AG04450 (cell line): ENCODE results near the gene TTLL7. TPM values are rescaled to one million over a fixed set of nuclear protein-coding genes. Genes with fewer than 3 reads are reported as not detected.

Experiments
- CTCF ChIA-PET: fragments of 300-600, 350-600 bp; formaldehyde crosslinking; extraction: SDS; loops from one replicate; lab custom pipeline; 2022; ENCODE audit warnings: antibody characterized with exemption, inconsistent platforms; lab: Charles Lee
- POLR2A ChIA-PET: fragments of 350-600 bp; formaldehyde crosslinking; extraction: SDS; loops from one replicate; lab custom pipeline; 2021; ENCODE audit warnings: antibody characterized with exemption, inconsistent platforms; lab: Yijun Ruan, JAX
- DNase-seq: peaks from one replicate; pipeline ENCODE4 v3.0.0-alpha.2; 2011; ENCODE audit warnings: low read depth, low spot score
- H3K27ac ChIP-seq: one replicate; pipeline ENCODE4 v1.5.1; 2012; ENCODE audit warnings: low read depth, low read length, control low read depth
- H3K27me3 ChIP-seq: one replicate; pipeline ENCODE4 v1.6.0; 2012; ENCODE audit warnings: low read length; ENCODE audit not compliant: control insufficient read depth, insufficient read depth
- H3K4me3 ChIP-seq: 2 replicates; pipeline ENCODE4 v1.5.1; 2011; ENCODE audit warnings: mild to moderate bottlenecking, low read depth, low read length, control low read depth
- H3K9me3 ChIP-seq: 2 replicates; pipeline ENCODE4 v1.5.1; 2012; ENCODE audit warnings: low read length; ENCODE audit not compliant: control insufficient read depth, insufficient read depth
- polyA plus RNA-seq: library from polyadenylated mRNA; depleted of rRNA; stranded (reverse); fragments of >200 nt; gene quantifications from 2 replicates; pipeline ENCODE4 v1.2.3, GENCODE V29; 2011
- TF ChIP-seq, protein P1 (sequence below): IDR thresholded peaks from 2 replicates; pipeline ENCODE4 v1.5.1; 2011; ENCODE audit warnings: low read depth, low read length, control low read depth, inconsistent platforms

TTLL7 gene
- polyA plus RNA-seq, 1 experiment = 17.9 TPM

DNA sequence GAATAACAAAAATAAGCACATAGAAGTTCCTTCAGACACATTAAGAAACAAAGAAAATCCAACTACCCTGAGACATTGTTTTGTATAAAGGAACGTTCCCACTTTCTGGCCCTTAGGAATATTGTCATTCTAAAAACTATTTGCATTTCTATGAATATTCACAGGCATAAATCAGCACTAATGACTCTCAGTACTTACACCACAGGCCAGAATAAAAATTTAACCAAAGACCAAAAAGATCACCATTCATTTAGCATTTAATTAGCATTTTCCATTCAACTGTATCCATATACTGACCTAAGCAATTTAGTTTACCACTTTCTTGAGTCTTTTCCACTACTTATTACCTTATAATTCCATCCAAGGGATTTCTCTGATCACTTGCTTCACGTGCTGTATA is 75.4 kb downstream of the TTLL7 start:
- Histone ChIP-seq H3K27me3 (no peaks in the 10 kb centered on the region), H3K4me3 (no peak overlapping the region), H3K27ac (no peak overlapping the region), H3K9me3 (no peaks in the 10 kb centered on the region)
- POLR2A ChIA-PET = no interaction called here
- CTCF ChIA-PET = interaction anchor here (0.7 to 0.8 kb wide), 2 partner anchors 9 to 200 kb away, joined by 3 to 4 read pairs; no protein-coding TSS in a partner anchor
- DNase-seq = no peak
- TF ChIP-seq, protein P1, sequence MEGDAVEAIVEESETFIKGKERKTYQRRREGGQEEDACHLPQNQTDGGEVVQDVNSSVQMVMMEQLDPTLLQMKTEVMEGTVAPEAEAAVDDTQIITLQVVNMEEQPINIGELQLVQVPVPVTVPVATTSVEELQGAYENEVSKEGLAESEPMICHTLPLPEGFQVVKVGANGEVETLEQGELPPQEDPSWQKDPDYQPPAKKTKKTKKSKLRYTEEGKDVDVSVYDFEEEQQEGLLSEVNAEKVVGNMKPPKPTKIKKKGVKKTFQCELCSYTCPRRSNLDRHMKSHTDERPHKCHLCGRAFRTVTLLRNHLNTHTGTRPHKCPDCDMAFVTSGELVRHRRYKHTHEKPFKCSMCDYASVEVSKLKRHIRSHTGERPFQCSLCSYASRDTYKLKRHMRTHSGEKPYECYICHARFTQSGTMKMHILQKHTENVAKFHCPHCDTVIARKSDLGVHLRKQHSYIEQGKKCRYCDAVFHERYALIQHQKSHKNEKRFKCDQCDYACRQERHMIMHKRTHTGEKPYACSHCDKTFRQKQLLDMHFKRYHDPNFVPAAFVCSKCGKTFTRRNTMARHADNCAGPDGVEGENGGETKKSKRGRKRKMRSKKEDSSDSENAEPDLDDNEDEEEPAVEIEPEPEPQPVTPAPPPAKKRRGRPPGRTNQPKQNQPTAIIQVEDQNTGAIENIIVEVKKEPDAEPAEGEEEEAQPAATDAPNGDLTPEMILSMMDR = no peak

DNA sequence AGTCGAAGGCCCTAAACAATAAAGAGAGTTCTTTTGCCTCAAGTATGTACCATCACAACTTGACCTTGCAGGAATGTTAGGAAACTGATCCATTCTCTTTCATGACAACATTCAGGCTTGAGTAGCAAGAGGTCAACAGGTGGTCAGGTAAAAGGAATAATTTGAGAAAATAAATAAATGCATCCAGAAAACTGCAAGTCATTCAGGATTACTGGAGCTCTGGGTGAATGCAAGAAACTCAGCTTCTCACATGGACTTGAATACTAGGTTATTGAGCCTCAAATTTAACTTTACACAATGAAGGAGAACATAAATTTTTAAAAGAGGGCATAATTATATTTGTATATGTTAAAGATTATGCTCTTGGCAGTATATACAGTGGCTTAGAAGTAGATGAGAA is 76.5 kb downstream of the TTLL7 start:
- H3K27me3 ChIP-seq = no peaks in the 10 kb centered on the region
- CTCF ChIA-PET = interaction anchor here (1.3 to 1.4 kb wide), 2 partner anchors 10 to 17 kb away, joined by 3 to 5 read pairs; no protein-coding TSS in a partner anchor
- H3K4me3 ChIP-seq = no peak overlapping the region
- no peak overlapping the region for H3K27ac ChIP-seq
- DNase-seq = no peak
- POLR2A ChIA-PET = no interaction called here
- TF ChIP-seq, protein P1 = no peak
- H3K9me3 ChIP-seq = no peaks in the 10 kb centered on the region

DNA sequence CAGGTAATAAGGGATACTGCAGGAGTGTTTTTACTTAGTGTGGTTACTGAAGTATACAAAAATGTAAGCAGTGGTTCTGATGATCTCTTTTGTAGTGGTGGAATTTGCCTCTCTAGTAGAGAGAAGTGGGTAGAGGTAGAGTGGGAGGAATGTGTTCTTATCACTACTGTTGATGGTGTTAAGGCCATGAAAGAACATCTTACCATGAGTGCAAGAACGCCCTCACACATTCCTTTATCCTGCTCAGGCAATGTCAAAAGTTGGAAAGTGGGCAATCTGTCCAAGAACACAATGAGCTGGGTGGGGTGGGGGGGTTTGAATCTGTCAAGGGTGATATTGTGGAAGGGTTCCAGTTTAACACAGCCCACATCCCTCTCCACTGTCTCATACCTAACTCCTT is 78.6 kb downstream of the TTLL7 start:
- TF ChIP-seq, protein P1 = no peak
- CTCF ChIA-PET = interaction anchor here (1.2 kb wide), 1 partner anchor 513 kb away, joined by 3 read pairs; no protein-coding TSS in a partner anchor
- H3K4me3 ChIP-seq = no peak overlapping the region
- H3K9me3 ChIP-seq = no peaks in the 10 kb centered on the region
- no peak for DNase-seq
- H3K27me3 ChIP-seq = no peaks in the 10 kb centered on the region
- POLR2A ChIA-PET = no interaction called here
- no peak overlapping the region for H3K27ac ChIP-seq

DNA sequence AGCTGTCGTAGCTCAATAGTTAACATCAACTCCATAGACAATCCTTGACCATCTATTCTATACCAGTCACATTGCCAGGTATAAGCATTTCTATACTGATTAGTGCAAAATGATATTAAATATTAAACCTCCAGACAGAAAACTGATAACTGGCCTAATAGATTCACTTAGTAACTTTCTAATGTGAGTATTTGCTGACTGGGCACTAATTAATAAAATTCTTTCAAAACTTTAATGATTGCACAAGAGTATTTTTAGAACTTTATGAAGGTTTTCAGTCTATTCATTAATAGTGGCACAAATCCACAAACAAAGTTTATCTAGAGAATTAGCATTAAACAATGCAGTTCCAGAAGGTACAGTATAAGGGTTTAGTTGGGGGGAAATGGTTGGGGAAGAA is 79.1 kb downstream of the TTLL7 start:
- ChIA-PET CTCF (interaction anchor here (1.0 to 1.2 kb wide), 3 partner anchors 12 to 514 kb away, joined by 3 to 4 read pairs (median 3); no protein-coding TSS in a partner anchor), POLR2A (no interaction called here)
- Histone ChIP-seq H3K27me3 (no peaks in the 10 kb centered on the region), H3K9me3 (no peaks in the 10 kb centered on the region), H3K27ac (no peak overlapping the region), H3K4me3 (no peak overlapping the region)
- TF ChIP-seq, protein P1 = no peak
- DNase-seq = no peak

DNA sequence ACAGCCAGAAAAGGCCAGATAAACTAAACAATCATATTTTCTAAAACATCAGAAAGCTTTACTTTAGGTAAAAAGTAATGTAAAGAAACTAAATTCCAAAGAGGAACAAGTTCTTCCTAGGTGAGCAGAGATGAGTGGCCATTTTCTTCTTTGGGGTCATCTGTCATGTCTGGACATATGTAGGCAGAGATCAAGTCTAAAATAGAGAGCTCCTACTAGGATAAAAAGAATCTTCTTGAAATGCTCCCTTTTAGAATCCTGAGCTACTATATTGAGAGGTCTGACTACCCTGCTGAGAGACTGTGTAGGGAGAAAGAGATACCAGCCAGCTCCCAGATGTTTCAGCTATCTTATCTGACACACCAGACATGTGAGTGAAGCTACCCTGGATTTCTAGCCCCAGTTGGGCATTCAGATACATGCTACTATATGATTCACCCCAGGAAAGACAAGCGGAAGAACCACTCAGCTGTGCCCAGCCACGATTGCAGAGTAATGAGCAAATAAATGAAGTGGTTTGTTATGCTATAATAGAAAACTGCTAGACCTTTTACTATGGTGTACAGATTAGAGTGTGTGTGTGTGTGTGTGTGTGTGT is 80.1 kb downstream of the TTLL7 start:
- ChIA-PET CTCF (interaction anchor here (0.9 to 1.4 kb wide), 6 partner anchors 11 to 515 kb away, joined by 3 to 4 read pairs (median 3); no protein-coding TSS in a partner anchor), POLR2A (no interaction called here)
- Histone ChIP-seq H3K9me3 (no peaks in the 10 kb centered on the region), H3K4me3 (no peak overlapping the region), H3K27me3 (no peaks in the 10 kb centered on the region), H3K27ac (no peak overlapping the region)
- DNase-seq = no peak
- TF ChIP-seq, protein P1 = no peak
